ENCODE results near the gene MBNL1. TPM values are rescaled to one million over a fixed set of nuclear protein-coding genes. Genes with fewer than 3 reads are reported as not detected.

The MBNL1 gene
- total and polyA plus RNA-seq, 2 of the 13 experiments (the other 11 are each of a cell fraction or from before 2014, with no cell fraction given): 27.1 to 55.4 TPM

DNA sequence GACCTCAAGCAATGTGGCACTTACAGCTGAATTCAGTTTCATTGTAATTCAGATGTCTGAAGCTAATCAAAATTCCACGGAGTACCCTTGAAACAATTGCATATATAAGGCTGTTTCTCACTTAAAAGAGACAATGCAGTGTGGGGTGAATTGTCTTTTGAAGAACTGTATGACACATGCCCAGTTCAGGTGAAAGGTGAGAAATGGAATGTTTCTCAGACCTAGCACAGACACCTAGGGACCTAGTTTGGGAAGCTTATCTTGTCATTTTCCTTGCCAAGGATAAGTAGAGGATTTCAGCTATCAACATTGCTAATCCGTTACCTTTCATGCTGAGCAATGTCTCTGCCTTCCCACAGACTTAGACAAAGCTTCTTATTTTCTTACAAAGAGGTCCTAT lies 36.3 kb downstream of the MBNL1 start (continued):
- TF ChIP-seq RBM22 (optimal IDR thresholded peaks at IDR 0.05; ENCODE audit: low read length) (no peak), GMEB2 (CRISPR knock-in tag; IDR thresholded peaks at IDR 0.05; ENCODE audit: low read depth) (no peak), KAT8 (CRISPR knock-in tag; IDR thresholded peaks at IDR 0.05) (no peak), ZNF160 (CRISPR knock-in tag; IDR thresholded peaks at IDR 0.05) (no peak), NFYB (CRISPR knock-in tag; IDR thresholded peaks at IDR 0.05) (no peak), ZBTB20 (CRISPR knock-in tag; IDR thresholded peaks at IDR 0.05; ENCODE audit: borderline replicate concordance, low read depth) (no peak), ZNF75D (CRISPR knock-in tag; IDR thresholded peaks at IDR 0.05; ENCODE audit: borderline replicate concordance) (no peak), MXD1 (CRISPR knock-in tag; IDR thresholded peaks at IDR 0.05) (no peak), ZNF30 (CRISPR knock-in tag; IDR thresholded peaks at IDR 0.05) (no peak)

GRCh38 chr3:152307829-152308474 lies 39.2 kb downstream of the MBNL1 start:
- Histone ChIP-seq H3K79me2 (ENCODE audit: insufficient read depth, low read length) (peaks cover 67% of the 10 kb centered on the region), H3K9me3 (ENCODE audit: low read length) (no peaks in the 10 kb centered on the region), H3K36me3 (replicated peaks in 1 of 2; ENCODE audit: control insufficient read depth in 1 of 2, insufficient read depth in 2 of 2, low read length in 2 of 2) (no peaks in the 10 kb centered on the region), H3K4me3 (replicated peaks in 1 of 3; ENCODE audit: insufficient read depth in 1 of 3, low read depth in 2 of 3, low read length in 3 of 3) (no peak overlapping the region; a peak in 1 of 6 replicates), H3K27me3 (ENCODE audit: control insufficient read depth in 1 of 2, insufficient read depth in 2 of 2, low read length in 2 of 2) (no peaks in the 10 kb centered on the region), H3K4me2 (ENCODE audit: low read depth, low read length) (peak overlapping the region; percentile 44), H4K20me1 (ENCODE audit: insufficient read depth, low read length) (no peaks in the 10 kb centered on the region), H3K4me1 (ENCODE audit: insufficient read depth, low read length) (peaks cover 61% of the 10 kb centered on the region), H2AFZ (ENCODE audit: low read length) (no peak overlapping the region), H3K27ac (ENCODE audit: extremely low read length, insufficient read depth, low read length) (peak overlapping the region; percentile 64), H3K9ac (ENCODE audit: insufficient read depth, low read depth, low read length) (peak overlapping the region; percentile 13; the same call in 1 of the 2 replicates)
- no TSS peak for BruUV-seq (replicated peaks)
- in situ Hi-C loops (cut with HindIII; ENCODE audit: extremely low pct_ligation_motif_present, low pct_unique_long_range_greater_than_20kb) (no loop called here), intact Hi-C loops (cut with micrococcal nuclease; ENCODE audit: unreplicated experiment) (loop anchor here (10.0 kb wide), 1 partner anchor 137 kb away; no protein-coding TSS in a partner anchor)
- DNase-seq (ENCODE audit: low spot score): peak; percentile 58
- WGBS (ENCODE audit: low lambda C conversion rate): 0% methylated on average over 1 of the region's 1 CpG
- ChIA-PET POLR2A (interaction anchor here (1.0 to 1.4 kb wide), 2 partner anchors 9 to 40 kb away, joined by 4 to 5 read pairs; partner anchors contain the start of gene MBNL1), CTCF (ENCODE audit: low intra/inter-chr PET ratio, low total read pairs) (no interaction called here)
- peak; percentile 51 for FAIRE-seq
- peak; percentile 87 for ATAC-seq
- TF ChIP-seq ZNF350 (CRISPR knock-in tag; IDR thresholded peaks at IDR 0.05; ENCODE audit: borderline replicate concordance, low read depth) (no peak), SOX13 (IDR thresholded peaks at IDR 0.05) (no peak), SOX13 (CRISPR knock-in tag; conservative IDR thresholded peaks at IDR 0.05 in 1 of 2, IDR thresholded peaks at IDR 0.05 in 1 of 2) (peak in 1 of 2 experiments; percentile 39; a peak in 1 of 4 replicates), FOXO1 (CRISPR knock-in tag; IDR thresholded peaks at IDR 0.05) (no peak), GPBP1L1 (CRISPR knock-in tag; IDR thresholded peaks at IDR 0.05) (no peak), GATAD2A (CRISPR knock-in tag; IDR thresholded peaks at IDR 0.05) (peak; percentile 39; the same call in 1 of the 2 replicates), RBM39 (IDR thresholded peaks at IDR 0.05; ENCODE audit: low read depth, low read length, poor library complexity, severe bottlenecking) (no peak), ZNF678 (CRISPR knock-in tag; IDR thresholded peaks at IDR 0.05) (no peak), TFAP4 (IDR thresholded peaks at IDR 0.05; ENCODE audit: borderline replicate concordance, low read depth) (0 out of 2 replicates have a peak, but pooled peaks have one; percentile 16)
- TF ChIP-seq, protein P1, sequence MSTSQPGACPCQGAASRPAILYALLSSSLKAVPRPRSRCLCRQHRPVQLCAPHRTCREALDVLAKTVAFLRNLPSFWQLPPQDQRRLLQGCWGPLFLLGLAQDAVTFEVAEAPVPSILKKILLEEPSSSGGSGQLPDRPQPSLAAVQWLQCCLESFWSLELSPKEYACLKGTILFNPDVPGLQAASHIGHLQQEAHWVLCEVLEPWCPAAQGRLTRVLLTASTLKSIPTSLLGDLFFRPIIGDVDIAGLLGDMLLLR (CRISPR knock-in tag; IDR thresholded peaks at IDR 0.05): no peak
